SH-SY5Y (cell line): Measurements from ENCODE around the gene EMILIN1.

ENCODE experiments used
- GATA2 ChIP-seq: IDR thresholded peaks from 2 replicates; pipeline ENCODE4 v1.6.1; 2011; ENCODE audit warnings: mild to moderate bottlenecking, low read depth, low read length
- GATA3 ChIP-seq: IDR thresholded peaks from 2 replicates; pipeline ENCODE4 v1.6.1; 2011; ENCODE audit warnings: low read depth, mild to moderate bottlenecking, low read length, moderate library complexity

DNA sequence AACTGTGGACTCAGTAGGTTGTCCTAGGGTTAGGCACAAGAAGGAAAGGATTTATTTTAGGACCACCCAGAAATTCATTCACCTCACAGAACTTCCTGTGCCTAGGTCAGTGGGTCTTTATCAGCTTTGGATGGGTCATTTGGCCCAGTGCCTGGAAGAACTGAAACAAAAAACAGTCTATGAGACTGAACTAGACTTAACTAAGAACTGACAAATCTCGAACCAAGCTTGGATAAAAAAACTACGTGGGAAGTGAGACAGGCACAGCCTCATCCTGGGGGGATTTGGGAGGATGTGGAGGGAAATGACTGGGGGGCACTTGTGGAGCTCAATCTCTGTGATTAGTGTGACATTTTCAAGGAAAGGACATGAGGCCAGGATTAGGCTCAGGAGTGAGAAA is 4.6 kb upstream of the EMILIN1 start:
- TF ChIP-seq GATA2 (no peak), GATA3 (no peak)
